ENCODE measurements around the gene TMEM178B. TPM values are rescaled to one million over a fixed set of nuclear protein-coding genes. Genes with fewer than 3 reads are reported as not detected.

TMEM178B gene
- total and polyA plus RNA-seq, 9 of the 15 experiments (the other 6 are each of a cell fraction or from before 2014, with no cell fraction given): under 0.01 to 0.03 (median 0.01) TPM; not detected in 5

DNA sequence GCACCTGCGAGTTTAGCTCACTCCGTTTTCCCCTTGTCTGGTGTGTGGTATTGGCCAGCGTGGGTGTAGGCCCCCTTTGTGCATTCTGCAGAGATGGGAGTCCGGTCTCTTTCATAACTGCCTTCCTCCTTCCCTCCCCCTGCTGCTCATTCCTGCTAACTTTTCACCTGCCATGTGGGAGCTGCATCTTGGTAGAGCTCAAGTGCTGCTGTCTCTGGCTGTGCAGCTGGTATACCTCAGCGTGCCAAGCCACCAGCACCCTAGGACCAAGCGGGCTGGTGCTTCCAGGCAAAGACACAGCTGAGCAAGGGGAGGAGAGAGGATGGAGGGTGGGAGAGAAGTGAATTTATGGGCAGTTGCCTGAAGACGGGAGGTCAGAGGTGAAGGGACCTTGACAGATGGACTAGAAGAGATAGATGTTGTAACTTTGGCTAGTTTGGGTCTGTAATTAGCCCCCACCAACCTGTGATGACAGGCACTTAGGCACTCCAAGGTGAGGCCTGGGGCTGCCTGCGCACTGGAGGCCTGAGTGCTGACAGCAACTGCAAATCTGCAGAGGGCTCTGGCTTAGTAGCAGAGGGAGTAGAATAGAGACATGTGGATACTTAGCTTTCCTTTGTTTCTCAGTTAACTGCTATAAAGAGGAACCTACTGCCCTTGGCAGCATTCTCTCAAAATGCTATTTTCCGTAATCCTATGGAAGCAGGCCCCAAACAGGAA, 328.6 kb downstream of the TMEM178B start:
- ATAC-seq: no peak
- DNase-seq (ENCODE audit: extremely low read depth in 1 of 4, low spot score in 3 of 4): no peak
- H3K36me3 ChIP-seq (ENCODE audit: control insufficient read depth, insufficient read depth, low read length): no peaks in the 10 kb centered on the region
- H3K4me1 ChIP-seq (replicated peaks in 1 of 2; ENCODE audit: control insufficient read depth in 2 of 2, insufficient read depth in 2 of 2, low read length in 2 of 2): no peaks in the 10 kb centered on the region
- no peak overlapping the region for H3K27ac ChIP-seq (ENCODE audit: extremely low read depth, low read depth, low read length)
- H3K27me3 ChIP-seq (ENCODE audit: control insufficient read depth in 2 of 2, insufficient read depth in 2 of 2, low read length in 2 of 2): peaks cover 2 to 28% of the 10 kb centered on the region in 2 experiments
- no peak for TF ChIP-seq ZNF561 (CRISPR knock-in tag; conservative IDR thresholded peaks at IDR 0.05)
- TF ChIP-seq RBM22 (IDR thresholded peaks at IDR 0.05; ENCODE audit: low read depth, low read length, poor library complexity, severe bottlenecking): no peak
- TF ChIP-seq ZFPM2 (CRISPR knock-in tag; IDR thresholded peaks at IDR 0.05): no peak
- no peak for TF ChIP-seq POU5F1 (IDR thresholded peaks at IDR 0.05; ENCODE audit: borderline replicate concordance, low read depth, low read length, partially characterized antibody)
- no peak for TF ChIP-seq TAF15 (IDR thresholded peaks at IDR 0.05; ENCODE audit: low read depth, low read length)
- TF ChIP-seq E2F3 (CRISPR knock-in tag; IDR thresholded peaks at IDR 0.05): no peak
- TF ChIP-seq, protein P1, sequence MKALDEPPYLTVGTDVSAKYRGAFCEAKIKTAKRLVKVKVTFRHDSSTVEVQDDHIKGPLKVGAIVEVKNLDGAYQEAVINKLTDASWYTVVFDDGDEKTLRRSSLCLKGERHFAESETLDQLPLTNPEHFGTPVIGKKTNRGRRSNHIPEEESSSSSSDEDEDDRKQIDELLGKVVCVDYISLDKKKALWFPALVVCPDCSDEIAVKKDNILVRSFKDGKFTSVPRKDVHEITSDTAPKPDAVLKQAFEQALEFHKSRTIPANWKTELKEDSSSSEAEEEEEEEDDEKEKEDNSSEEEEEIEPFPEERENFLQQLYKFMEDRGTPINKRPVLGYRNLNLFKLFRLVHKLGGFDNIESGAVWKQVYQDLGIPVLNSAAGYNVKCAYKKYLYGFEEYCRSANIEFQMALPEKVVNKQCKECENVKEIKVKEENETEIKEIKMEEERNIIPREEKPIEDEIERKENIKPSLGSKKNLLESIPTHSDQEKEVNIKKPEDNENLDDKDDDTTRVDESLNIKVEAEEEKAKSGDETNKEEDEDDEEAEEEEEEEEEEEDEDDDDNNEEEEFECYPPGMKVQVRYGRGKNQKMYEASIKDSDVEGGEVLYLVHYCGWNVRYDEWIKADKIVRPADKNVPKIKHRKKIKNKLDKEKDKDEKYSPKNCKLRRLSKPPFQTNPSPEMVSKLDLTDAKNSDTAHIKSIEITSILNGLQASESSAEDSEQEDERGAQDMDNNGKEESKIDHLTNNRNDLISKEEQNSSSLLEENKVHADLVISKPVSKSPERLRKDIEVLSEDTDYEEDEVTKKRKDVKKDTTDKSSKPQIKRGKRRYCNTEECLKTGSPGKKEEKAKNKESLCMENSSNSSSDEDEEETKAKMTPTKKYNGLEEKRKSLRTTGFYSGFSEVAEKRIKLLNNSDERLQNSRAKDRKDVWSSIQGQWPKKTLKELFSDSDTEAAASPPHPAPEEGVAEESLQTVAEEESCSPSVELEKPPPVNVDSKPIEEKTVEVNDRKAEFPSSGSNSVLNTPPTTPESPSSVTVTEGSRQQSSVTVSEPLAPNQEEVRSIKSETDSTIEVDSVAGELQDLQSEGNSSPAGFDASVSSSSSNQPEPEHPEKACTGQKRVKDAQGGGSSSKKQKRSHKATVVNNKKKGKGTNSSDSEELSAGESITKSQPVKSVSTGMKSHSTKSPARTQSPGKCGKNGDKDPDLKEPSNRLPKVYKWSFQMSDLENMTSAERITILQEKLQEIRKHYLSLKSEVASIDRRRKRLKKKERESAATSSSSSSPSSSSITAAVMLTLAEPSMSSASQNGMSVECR (CRISPR knock-in tag; IDR thresholded peaks at IDR 0.05): no peak
- no peak for TF ChIP-seq SP2 (IDR thresholded peaks at IDR 0.05; ENCODE audit: extremely low read depth, low read depth, low read length, poor library complexity, severe bottlenecking)
- no peak for TF ChIP-seq ETV6 (IDR thresholded peaks at IDR 0.05; ENCODE audit: borderline replicate concordance in 1 of 2, low read depth in 2 of 2, low read length in 1 of 2)
- TF ChIP-seq ETV6 (CRISPR knock-in tag; IDR thresholded peaks at IDR 0.05; ENCODE audit: borderline replicate concordance): no peak
- TF ChIP-seq ZNF444 (CRISPR knock-in tag; IDR thresholded peaks at IDR 0.05): no peak
- TF ChIP-seq HCFC1 (IDR thresholded peaks at IDR 0.05; ENCODE audit: low read depth, low read length): no peak
- no TSS peak for BruUV-seq (replicated peaks)
- no peaks in the 10 kb centered on the region; the same call in 1 of the 2 replicates for H4K20me1 ChIP-seq (replicated peaks; ENCODE audit: control insufficient read depth, insufficient read depth, low read length)
- H3K9ac ChIP-seq (ENCODE audit: insufficient read depth in 1 of 2, low read depth in 2 of 2, low read length in 2 of 2): no peak overlapping the region
- ChIA-PET CTCF (ENCODE audit: low intra/inter-chr PET ratio) (no interaction called here), POLR2A (interaction anchor here (0.7 to 0.9 kb wide), 2 partner anchors 13 to 79 kb away, joined by 3 to 4 read pairs; no protein-coding TSS in a partner anchor)
- no peak for FAIRE-seq
- intact Hi-C loops (cut with micrococcal nuclease): no loop called here
- H3K79me2 ChIP-seq (ENCODE audit: control insufficient read depth, insufficient read depth, low read length): no peaks in the 10 kb centered on the region
- H3K4me2 ChIP-seq (ENCODE audit: insufficient read depth, low read length): no peak overlapping the region
- in situ Hi-C loops (cut with MboI): no loop called here
- H2AFZ ChIP-seq (ENCODE audit: low read depth, low read length): no peak overlapping the region
- H3K9me3 ChIP-seq (replicated peaks; ENCODE audit: control insufficient read depth, insufficient read depth, low read depth, low read length): no peaks in the 10 kb centered on the region
- no peak overlapping the region for H3K4me3 ChIP-seq
- no peaks in the 10 kb centered on the region for H3K9me1 ChIP-seq (ENCODE audit: control insufficient read depth, insufficient read depth, low read length)
- under 1% methylated on average over 9 of the region's 9 CpGs for WGBS (ENCODE audit: insufficient coverage, low coverage, missing lambda C conversion rate)
